Left lung (tissue), 10 donors: Measurements from ENCODE around the gene GLA. TPM values are rescaled to one million over a fixed set of nuclear protein-coding genes. Genes with fewer than 3 reads are reported as not detected.

Experiments used
- ATAC-seq: fragments of 200-7000 bp; cut with Tn5 transposase; one replicate; pipeline ENCODE4 v1.9.1; 2020; ENCODE audit warnings: moderate library complexity
- DNase-seq, 4 donors: peaks; one replicate each; pipeline ENCODE4 v3.0.0-alpha.2; 2013 to 2020
- H3K27ac ChIP-seq, 2 donors: fragments of 200-600 bp; sonication (generic) in 1 of 2; one replicate each; pipeline versions ENCODE4 v1.5.0 to v1.8.0; 2020 to 2021
- H3K27me3 ChIP-seq, 2 donors: fragments of 200-600 bp; sonication (generic) in 1 of 2; one replicate each; pipeline versions ENCODE4 v1.5.0 to v1.8.0; 2020 to 2021
- H3K36me3 ChIP-seq, 2 donors: fragments of 200-600 bp; sonication (generic) in 1 of 2; one replicate each; pipeline versions ENCODE4 v1.5.0 to v1.8.0; 2020 to 2021
- H3K4me1 ChIP-seq, 2 donors: fragments of 200-600 bp; one replicate each; pipeline ENCODE4 v1.8.0; 2021
- H3K4me3 ChIP-seq, 2 donors: fragments of 200-600 bp; sonication (generic) in 1 of 2; one replicate each; pipeline versions ENCODE4 v1.5.0 to v1.8.0; 2020 to 2021; ENCODE audit warnings: mild to moderate bottlenecking in 1 of 2
- H3K9me3 ChIP-seq, 2 donors: fragments of 200-600 bp; sonication (generic) in 1 of 2; one replicate each; pipeline versions ENCODE4 v1.5.0 to v1.8.0; 2020 to 2021
- intact Hi-C, 2 donors: fragments of 100-400 bp; cut with DNase I; formaldehyde crosslinking; loops; one replicate each; pipeline versions ENCODE4 v1.11.2 to v1.14.2; 2022
- polyA plus RNA-seq, 6 donors: library from polyadenylated mRNA; unstranded; fragments of 120-200 nt; gene quantifications; one replicate each; pipeline ENCODE4 v1.2.1, GENCODE V29; 2013; ENCODE audit not compliant: insufficient read length in 6 of 6
- total RNA-seq, 2 donors: library from RNA; stranded (reverse); fragmentation: NEBNext Ultra II Directional; extraction: Animal tissue kit (Norgen Biotek cat#: 25700); gene quantifications; one replicate each; pipeline ENCODE4 v1.2.1, GENCODE V29; 2021
- TF ChIP-seq, protein P1 (sequence below), 2 donors: fragments of 200-600 bp; sonication (generic) in 1 of 2; IDR thresholded peaks; one replicate each; pipeline versions ENCODE4 v1.5.0 to v1.8.0; 2021; ENCODE audit warnings: antibody characterized with exemption in 2 of 2
- donor health status: DM: no; HTN: yes; CAD: no.
- donor health status: DM: no; HTN: no; CAD: no.

The GLA gene
- total and polyA plus RNA-seq, 8 donors: 26.2 to 57.7 (median 28.7) TPM

- ATAC-seq (no peak), DNase-seq (no peak)
- Histone ChIP-seq H3K36me3 (peaks cover 0 to 7% of the 10 kb centered on the region in 2 donors), H3K4me3 (peak overlapping the region in 1 of 2 donors; percentile 51), H3K27me3 (no peaks in the 10 kb centered on the region), H3K4me1 (peaks cover 2 to 7% of the 10 kb centered on the region in 2 donors), H3K9me3 (no peaks in the 10 kb centered on the region), H3K27ac (no peak overlapping the region)
- intact Hi-C loops: no loop called here
- TF ChIP-seq, protein P1, sequence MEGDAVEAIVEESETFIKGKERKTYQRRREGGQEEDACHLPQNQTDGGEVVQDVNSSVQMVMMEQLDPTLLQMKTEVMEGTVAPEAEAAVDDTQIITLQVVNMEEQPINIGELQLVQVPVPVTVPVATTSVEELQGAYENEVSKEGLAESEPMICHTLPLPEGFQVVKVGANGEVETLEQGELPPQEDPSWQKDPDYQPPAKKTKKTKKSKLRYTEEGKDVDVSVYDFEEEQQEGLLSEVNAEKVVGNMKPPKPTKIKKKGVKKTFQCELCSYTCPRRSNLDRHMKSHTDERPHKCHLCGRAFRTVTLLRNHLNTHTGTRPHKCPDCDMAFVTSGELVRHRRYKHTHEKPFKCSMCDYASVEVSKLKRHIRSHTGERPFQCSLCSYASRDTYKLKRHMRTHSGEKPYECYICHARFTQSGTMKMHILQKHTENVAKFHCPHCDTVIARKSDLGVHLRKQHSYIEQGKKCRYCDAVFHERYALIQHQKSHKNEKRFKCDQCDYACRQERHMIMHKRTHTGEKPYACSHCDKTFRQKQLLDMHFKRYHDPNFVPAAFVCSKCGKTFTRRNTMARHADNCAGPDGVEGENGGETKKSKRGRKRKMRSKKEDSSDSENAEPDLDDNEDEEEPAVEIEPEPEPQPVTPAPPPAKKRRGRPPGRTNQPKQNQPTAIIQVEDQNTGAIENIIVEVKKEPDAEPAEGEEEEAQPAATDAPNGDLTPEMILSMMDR (IDR thresholded peaks at IDR 0.05): no peak
Measured at GRCh38 chrX:101419489-101419888, 11.8 kb upstream of the GLA start.

DNA sequence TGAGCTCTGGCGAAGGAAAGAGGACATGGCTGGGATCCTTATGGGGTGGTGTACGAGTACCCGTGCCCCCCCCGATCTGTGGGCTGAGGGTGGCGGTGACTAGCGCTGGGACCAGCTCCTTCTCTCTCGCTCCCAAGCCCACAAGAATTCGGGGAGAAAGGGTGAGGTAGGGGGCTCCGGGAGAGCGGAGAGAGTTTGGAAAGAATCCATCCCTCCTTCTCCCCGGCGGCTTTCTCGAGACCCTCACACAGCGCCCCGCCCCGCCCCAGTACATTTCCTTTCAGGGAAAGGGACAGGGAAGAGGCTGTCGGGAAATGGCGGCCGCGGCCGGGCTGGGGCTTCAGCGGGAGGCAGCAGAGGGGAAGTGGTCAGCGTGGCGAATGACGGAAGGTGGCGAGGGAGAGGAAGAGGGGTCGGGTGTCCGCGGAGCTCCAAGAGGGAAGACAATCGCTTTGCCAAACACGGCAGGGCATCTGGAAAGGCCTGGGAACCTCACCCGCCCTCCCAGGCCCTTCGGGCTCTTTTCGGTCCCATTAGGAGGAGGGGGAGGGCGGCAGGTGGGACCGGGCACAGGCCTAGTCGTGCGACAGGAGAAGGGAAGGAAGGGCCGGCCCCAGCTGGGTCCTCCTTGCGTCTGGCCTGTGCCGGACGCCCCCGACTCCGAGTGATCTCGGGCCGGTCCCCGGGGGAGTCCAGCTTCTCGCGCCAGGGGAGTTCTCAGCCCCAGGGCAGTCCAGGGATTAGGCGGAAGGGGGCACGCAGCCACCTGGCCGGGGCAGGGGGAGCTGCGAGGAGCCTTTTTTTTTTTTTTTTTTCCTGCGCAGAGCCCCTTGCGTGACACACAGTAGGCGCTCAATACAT is 10.5 kb upstream of the GLA start:
- peak overlapping the region; percentile 45 to 51 for H3K4me3 ChIP-seq
- ATAC-seq: peak; percentile 78
- peak overlapping the region; percentile 90 to 92 for H3K27ac ChIP-seq
- TF ChIP-seq, protein P1 (IDR thresholded peaks at IDR 0.05): no peak
- no peaks in the 10 kb centered on the region for H3K9me3 ChIP-seq
- peaks cover 2 to 7% of the 10 kb centered on the region in 2 donors for H3K4me1 ChIP-seq
- peaks cover 0 to under 1% of the 10 kb centered on the region in 2 donors for H3K36me3 ChIP-seq
- no peaks in the 10 kb centered on the region for H3K27me3 ChIP-seq
- intact Hi-C loops: no loop called here
- DNase-seq: peak; percentile 56 to 93 (median 68)

DNA sequence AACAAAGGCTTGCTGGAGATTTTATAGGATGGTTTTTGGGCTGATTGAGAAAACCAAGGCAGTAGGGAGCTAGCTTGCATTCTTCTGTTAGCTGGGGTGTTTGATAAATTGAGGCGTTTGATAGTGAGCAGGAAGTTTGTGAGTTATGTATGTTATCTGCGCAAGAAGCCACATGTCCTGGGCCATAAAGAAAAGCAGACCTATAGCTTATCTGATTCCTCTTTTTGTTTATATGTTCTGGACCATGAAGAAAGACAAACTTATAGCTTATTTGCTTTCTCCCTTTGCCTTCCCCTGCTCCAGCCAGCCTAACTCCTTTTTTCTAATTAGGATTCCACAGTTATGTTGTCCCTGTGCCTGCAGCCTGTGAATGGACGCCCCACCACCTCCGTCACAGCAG is 9.5 kb upstream of the GLA start:
- H3K4me3 ChIP-seq: no peak overlapping the region

GRCh38 chrX:101416691-101417090 is 9.0 kb upstream of the GLA start:
- no peaks in the 10 kb centered on the region for H3K9me3 ChIP-seq
- H3K4me3 ChIP-seq: no peak overlapping the region
- DNase-seq (no peak), ATAC-seq (no peak)
- H3K4me1 ChIP-seq: peaks cover 2 to 7% of the 10 kb centered on the region in 2 donors
- H3K27me3 ChIP-seq: no peaks in the 10 kb centered on the region
- TF ChIP-seq, protein P1 (IDR thresholded peaks at IDR 0.05): no peak
- intact Hi-C loops: no loop called here
- H3K27ac ChIP-seq: no peak overlapping the region
- H3K36me3 ChIP-seq: peaks cover 0 to 14% of the 10 kb centered on the region in 2 donors

More for the DNA sequence above, 9.5 kb upstream of the GLA start:
- peaks cover 0 to 10% of the 10 kb centered on the region in 2 donors for H3K36me3 ChIP-seq
- H3K27me3 ChIP-seq: no peaks in the 10 kb centered on the region
- H3K27ac ChIP-seq: peak overlapping the region; percentile 90 to 92
- ATAC-seq (no peak), DNase-seq (no peak)
- peaks cover 2 to 7% of the 10 kb centered on the region in 2 donors for H3K4me1 ChIP-seq
- intact Hi-C loops: no loop called here
- H3K9me3 ChIP-seq: no peaks in the 10 kb centered on the region
- TF ChIP-seq, protein P1 (IDR thresholded peaks at IDR 0.05): no peak
